ENCODE data around the gene CD164L2. TPM values are rescaled to one million over a fixed set of nuclear protein-coding genes. Genes with fewer than 3 reads are reported as not detected.

Gene CD164L2
- total RNA-seq, 2 experiments from 2014 or later, result not detected

DNA sequence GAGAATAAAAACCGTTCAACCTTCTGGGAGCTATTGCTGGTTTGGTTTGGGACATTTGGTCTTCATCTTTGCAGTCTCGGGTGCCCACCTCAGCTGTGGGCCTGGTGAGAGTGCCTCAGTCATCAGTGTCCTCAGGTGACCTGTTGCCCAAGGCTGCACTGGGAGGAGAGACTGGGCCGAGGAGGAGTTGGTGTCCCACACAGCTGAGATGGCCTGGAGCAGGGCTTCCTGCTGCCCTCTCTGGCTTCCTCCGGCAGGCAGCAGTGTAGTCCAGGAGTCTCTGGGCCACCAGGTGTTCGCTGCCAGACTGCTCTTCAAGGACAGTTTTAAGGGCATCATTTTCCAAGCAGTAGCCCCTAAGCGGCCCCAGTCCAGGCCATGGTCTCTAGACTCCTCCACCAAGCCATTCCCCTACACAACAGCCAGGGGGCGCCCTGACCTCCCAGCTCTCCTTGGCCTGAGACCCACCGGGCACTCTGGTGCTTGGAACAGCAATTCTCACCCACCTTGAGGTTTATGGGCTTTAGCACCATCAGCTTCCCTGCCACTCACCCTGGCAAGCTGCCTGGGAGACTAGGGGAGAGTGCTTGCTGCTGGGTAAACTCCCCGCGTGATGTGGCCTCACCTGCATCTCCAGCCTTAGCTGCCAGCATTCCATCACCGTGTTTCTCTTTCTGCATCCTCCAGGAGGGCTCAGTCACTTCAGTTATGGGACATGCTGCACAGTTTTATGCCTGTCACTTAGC is 50.4 kb downstream of the CD164L2 start:
- POLR2A ChIA-PET, result interaction anchor here (0.6 to 1.2 kb wide), 2 partner anchors 10 to 37 kb away, joined by 3 to 6 read pairs; no protein-coding TSS in a partner anchor
- no peaks in the 10 kb centered on the region for H3K9me3 Mint-ChIP-seq
- DNase-seq, result peak; percentile 60
- no peak overlapping the region for H3K4me3 Mint-ChIP-seq
- H3K4me1 Mint-ChIP-seq, result peaks cover 26% of the 10 kb centered on the region
- no peaks in the 10 kb centered on the region for H3K27me3 Mint-ChIP-seq
- peak overlapping the region; percentile 60 for H3K27ac Mint-ChIP-seq
- CTCF ChIA-PET, result interaction anchor here (0.6 to 3.4 kb wide), 23 partner anchors 9 to 330 kb away, joined by 3 to 29 read pairs (median 5); partner anchors contain the start of genes MAP3K6 and SYTL1
- peaks cover 40% of the 10 kb centered on the region for H3K36me3 Mint-ChIP-seq (ENCODE audit: low read depth)

DNA sequence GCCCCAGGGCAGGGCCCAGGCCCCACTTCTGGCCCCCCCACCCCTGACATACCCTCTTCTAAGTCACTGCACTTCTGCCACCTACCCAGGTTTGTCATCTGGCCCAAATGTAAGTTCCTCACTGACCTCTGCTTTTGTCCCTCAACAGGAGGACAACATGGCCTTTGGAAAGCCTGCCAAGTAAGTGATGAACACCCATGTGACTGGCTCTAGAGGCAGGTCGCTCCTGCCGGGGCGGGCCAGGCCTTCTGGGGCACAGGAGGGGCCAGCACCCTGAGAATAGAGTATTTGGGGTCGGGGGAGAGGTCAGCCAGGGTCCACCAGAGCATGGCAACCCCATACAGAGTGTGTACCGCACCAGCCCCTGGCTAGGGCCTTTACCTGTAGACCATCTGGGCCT is 51.2 kb downstream of the CD164L2 start:
- CTCF ChIA-PET, result interaction anchor here (0.7 to 3.4 kb wide), 14 partner anchors 9 to 331 kb away, joined by 3 to 29 read pairs (median 6); partner anchors contain the start of genes MAP3K6 and SYTL1
- H3K27ac Mint-ChIP-seq, result peak overlapping the region; percentile 60

DNA sequence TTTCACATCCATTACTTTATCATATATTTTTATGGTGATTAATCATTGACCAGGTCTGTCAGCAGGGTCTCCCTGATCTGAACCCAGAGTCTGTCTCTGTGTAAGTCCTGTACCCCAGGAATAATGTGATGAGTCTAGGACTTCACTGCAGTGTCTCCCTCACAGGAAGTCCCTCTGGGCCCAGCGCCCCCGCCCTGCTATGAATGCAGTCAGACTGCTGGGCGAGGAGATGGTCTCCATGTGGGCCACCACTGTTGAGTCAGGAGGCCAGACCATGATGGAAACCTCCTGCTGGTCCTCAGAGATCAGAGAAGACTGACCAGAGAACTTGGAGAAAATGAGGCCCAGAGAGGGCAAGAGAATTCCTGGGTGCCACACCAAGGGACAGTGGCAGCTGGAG is 51.7 kb downstream of the CD164L2 start:
- CTCF ChIA-PET, result interaction anchor here (2.1 to 3.4 kb wide), 4 partner anchors 8 to 35 kb away, joined by 12 to 29 read pairs (median 22); partner anchors contain the start of genes MAP3K6 and SYTL1
- Mint-ChIP-seq H3K4me3 (no peak overlapping the region), H3K4me1 (peaks cover 32% of the 10 kb centered on the region), H3K36me3 (ENCODE audit: low read depth) (peaks cover 42% of the 10 kb centered on the region), H3K27me3 (no peaks in the 10 kb centered on the region), H3K9me3 (no peaks in the 10 kb centered on the region), H3K27ac (peak overlapping the region; percentile 57)
- no peak for DNase-seq
- POLR2A ChIA-PET, result no interaction called here

More for the DNA sequence above, 51.2 kb downstream of the CD164L2 start:
- H3K36me3 Mint-ChIP-seq (ENCODE audit: low read depth), result peaks cover 43% of the 10 kb centered on the region
- H3K27me3 Mint-ChIP-seq, result no peaks in the 10 kb centered on the region
- H3K9me3 Mint-ChIP-seq, result no peaks in the 10 kb centered on the region
- POLR2A ChIA-PET, result no interaction called here
- H3K4me1 Mint-ChIP-seq, result peaks cover 30% of the 10 kb centered on the region
- no peak overlapping the region for H3K4me3 Mint-ChIP-seq
- DNase-seq, result no peak

DNA sequence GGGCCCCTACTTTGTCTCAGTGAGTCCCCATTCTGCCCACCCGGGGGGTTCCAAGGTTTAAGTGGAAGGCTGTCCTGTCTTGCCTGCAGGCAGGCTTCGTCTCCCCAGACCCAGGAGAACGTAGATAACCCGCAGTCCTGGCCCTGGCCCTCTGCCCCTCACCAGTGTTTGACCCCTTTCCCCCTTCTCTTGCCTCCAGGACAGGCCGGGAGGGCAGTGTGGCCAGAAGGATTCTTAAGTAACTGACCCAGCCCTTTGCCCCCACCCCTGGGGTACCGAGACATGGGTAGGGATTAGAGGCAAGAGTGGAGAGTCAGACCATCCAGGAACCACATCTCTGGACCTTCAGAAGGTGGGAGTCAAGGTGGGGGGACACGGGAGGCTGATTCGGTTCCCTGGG is 52.3 kb downstream of the CD164L2 start:
- CTCF ChIA-PET, result no interaction called here
- Mint-ChIP-seq H3K27ac (no peak overlapping the region), H3K27me3 (no peaks in the 10 kb centered on the region)

More for the DNA sequence above, 52.3 kb downstream of the CD164L2 start:
- Mint-ChIP-seq H3K4me1 (peaks cover 37% of the 10 kb centered on the region), H3K9me3 (no peaks in the 10 kb centered on the region), H3K36me3 (ENCODE audit: low read depth) (peaks cover 40% of the 10 kb centered on the region), H3K4me3 (no peak overlapping the region)
- POLR2A ChIA-PET, result no interaction called here
- no peak for DNase-seq

Other genes starting within 250 kb of the CD164L2 start
- gene SLC9A1, start 228.2 kb downstream of the CD164L2 start, total RNA-seq, result 10 to 100 TPM; 24.8 to 32.4 TPM
- gene WDTC1, start 148.7 kb downstream of the CD164L2 start, total RNA-seq, result 10 to 100 TPM; 32.2 to 33.3 TPM
- gene TMEM222, start 61.2 kb downstream of the CD164L2 start, total RNA-seq, result 10 to 100 TPM; 38.4 to 40.2 TPM
- 100 to 1,000 TPM in 1 of 2 experiments, 10 to 100 TPM in 1; 83.5 to 106 TPM for gene SYTL1, start 41.3 kb downstream of the CD164L2 start, total RNA-seq
- 1 to 10 TPM; 6.4 to 7.6 TPM for gene MAP3K6, start 16.4 kb downstream of the CD164L2 start, total RNA-seq
- not detected for gene FCN3, start 8.5 kb downstream of the CD164L2 start, total RNA-seq
- gene GPR3, start 9.3 kb upstream of the CD164L2 start, total RNA-seq, result under 1 TPM in 1 of 2 experiments, not detected in 1; 0.21 TPM
- gene WASF2, start 106.8 kb upstream of the CD164L2 start, total RNA-seq, result 100 to 1,000 TPM; 137 to 143 TPM
- 10 to 100 TPM; 15.3 to 19.3 TPM for gene AHDC1, start 220.8 kb upstream of the CD164L2 start, total RNA-seq

Data from activated CD4-positive, alpha-beta T cell treated with anti-CD3 and anti-CD28 coated beads, Interleukin-2, amount 10 ng/mL, durations not matched to agents 7 days and 5 days (primary cell).